ENCODE measurements around the gene ADORA1. TPM values are rescaled to one million over a fixed set of nuclear protein-coding genes. Genes with fewer than 3 reads are reported as not detected.
A peak's percentile ranks its signal among the peaks of the same experiment; 100 is the strongest.

ADORA1 gene
- polyA plus RNA-seq, 4 donors, result 0.38 to 1.4 (median 0.54) TPM; not detected in 1

DNA sequence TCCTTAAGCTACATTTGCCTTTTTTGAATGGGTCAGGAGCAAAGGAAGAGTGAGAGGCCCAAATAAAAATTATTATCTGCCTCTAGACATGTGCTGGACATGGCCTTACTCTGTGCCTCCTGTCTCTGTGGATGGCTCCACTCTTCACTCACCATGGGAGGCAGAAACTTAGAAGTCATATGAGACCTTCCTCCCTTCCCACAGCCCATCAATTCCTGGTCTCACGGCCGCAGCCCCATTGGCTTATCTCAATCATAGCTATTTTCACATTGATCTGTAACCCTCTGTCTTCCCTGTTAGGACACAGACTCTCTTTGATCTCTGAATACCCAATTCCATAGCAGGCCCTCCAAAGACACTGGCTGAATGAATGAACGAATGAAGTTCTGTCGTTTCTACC is 14.2 kb upstream of the ADORA1 start:
- DNase-seq (no peak), FAIRE-seq (no peak)
- Histone ChIP-seq H3K27ac (ENCODE audit: low read depth in 1 of 3, low read length in 2 of 3) (no peak overlapping the region), H3K4me1 (ENCODE audit: control insufficient read depth in 3 of 3, insufficient read depth in 2 of 3, low read depth in 1 of 3, low read length in 2 of 3) (no peaks in the 10 kb centered on the region), H3K9me3 (ENCODE audit: control insufficient read depth in 2 of 2, insufficient read depth in 1 of 2, low read depth in 1 of 2, low read length in 1 of 2) (no peaks in the 10 kb centered on the region), H3K36me3 (ENCODE audit: control insufficient read depth in 3 of 3, insufficient read depth in 2 of 3, low read depth in 1 of 3, low read length in 3 of 3) (no peaks in the 10 kb centered on the region), H3K4me3 (ENCODE audit: low read depth in 1 of 3, low read length in 3 of 3) (no peak overlapping the region), H3K27me3 (ENCODE audit: control insufficient read depth in 3 of 3, insufficient read depth in 3 of 3, low read length in 3 of 3) (peaks cover 0 to 35% (median 5%) of the 10 kb centered on the region in 3 donors)
- WGBS, 3 donors, result 38 to 81% (median 73%) methylated on average over 4 of the region's 4 CpGs

DNA sequence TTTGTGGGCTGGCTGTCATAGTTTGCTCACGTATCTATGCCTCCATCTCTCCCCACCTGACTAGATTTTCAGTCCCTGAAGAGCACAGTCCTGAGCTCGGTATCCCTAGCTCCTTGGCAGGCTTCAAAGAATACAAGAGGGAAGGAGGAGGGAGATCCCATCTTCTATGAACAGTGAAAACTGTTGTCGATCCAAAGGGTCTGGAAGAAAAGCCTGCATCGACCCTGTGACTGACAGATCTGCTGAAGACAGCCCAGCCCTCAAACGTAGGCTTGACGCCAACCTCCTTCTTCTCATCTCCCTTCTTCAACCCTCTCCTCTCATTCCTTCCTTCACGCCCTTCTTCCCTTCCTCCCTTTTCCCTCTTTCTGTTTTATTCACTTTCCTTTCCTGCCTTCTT is 13.3 kb upstream of the ADORA1 start:
- no peaks in the 10 kb centered on the region for H3K4me1 ChIP-seq (ENCODE audit: control insufficient read depth in 3 of 3, insufficient read depth in 2 of 3, low read depth in 1 of 3, low read length in 2 of 3)
- DNase-seq (no peak), FAIRE-seq (no peak)
- no peak overlapping the region for H3K27ac ChIP-seq (ENCODE audit: low read depth in 1 of 3, low read length in 2 of 3)
- H3K27me3 ChIP-seq (ENCODE audit: control insufficient read depth in 3 of 3, insufficient read depth in 3 of 3, low read length in 3 of 3), result peaks cover 0 to 44% (median 8%) of the 10 kb centered on the region in 3 donors
- H3K36me3 ChIP-seq (ENCODE audit: control insufficient read depth in 3 of 3, insufficient read depth in 2 of 3, low read depth in 1 of 3, low read length in 3 of 3), result no peaks in the 10 kb centered on the region
- H3K4me3 ChIP-seq (ENCODE audit: low read depth in 1 of 3, low read length in 3 of 3), result no peak overlapping the region
- no peaks in the 10 kb centered on the region for H3K9me3 ChIP-seq (ENCODE audit: control insufficient read depth in 2 of 2, insufficient read depth in 1 of 2, low read depth in 1 of 2, low read length in 1 of 2)
- WGBS, 3 donors, result 66 to 73% (median 67%) methylated on average over 7 of the region's 7 CpGs

DNA sequence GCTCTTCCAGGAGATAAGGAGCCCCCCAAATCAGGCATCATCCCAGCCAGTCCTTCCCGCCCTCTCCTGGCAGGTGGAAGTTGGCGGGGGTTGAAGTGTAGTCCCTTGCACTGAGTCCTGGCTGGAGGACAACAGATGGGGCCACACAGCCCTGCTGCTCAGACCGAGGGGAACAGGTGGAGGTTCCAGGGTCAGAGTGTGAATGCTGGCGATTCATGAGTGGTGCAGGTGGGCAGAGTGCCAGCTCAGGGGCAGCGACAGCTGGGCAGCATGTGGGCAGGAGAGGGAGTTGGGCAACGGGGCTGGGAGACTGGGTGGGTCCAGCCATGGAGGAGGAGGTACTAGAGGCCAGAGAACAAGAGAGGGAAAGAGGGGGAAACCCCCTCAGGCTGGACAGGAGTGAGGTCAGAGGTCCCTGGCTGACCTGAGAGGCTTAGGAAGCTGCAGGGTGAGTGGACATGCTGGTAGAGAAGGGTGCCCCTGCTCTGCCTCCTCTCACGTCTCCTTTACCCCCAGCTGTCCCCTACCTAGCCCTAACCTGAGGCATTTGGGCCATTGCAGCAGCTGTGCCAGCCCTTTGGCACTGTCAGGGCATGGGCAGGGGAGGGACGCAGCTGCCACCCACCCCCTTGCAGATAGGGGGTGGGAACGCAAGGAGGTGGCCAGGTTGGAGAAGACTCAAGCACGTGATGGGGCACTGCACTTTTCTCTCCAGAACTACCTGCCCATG is 11.3 kb upstream of the ADORA1 start:
- Histone ChIP-seq H3K9me3 (ENCODE audit: control insufficient read depth in 2 of 2, insufficient read depth in 1 of 2, low read depth in 1 of 2, low read length in 1 of 2) (no peaks in the 10 kb centered on the region), H3K27me3 (ENCODE audit: control insufficient read depth in 3 of 3, insufficient read depth in 3 of 3, low read length in 3 of 3) (peaks cover 0 to 48% (median 8%) of the 10 kb centered on the region in 3 donors), H3K4me3 (ENCODE audit: low read depth in 1 of 3, low read length in 3 of 3) (no peak overlapping the region), H3K27ac (ENCODE audit: low read depth in 1 of 3, low read length in 2 of 3) (no peak overlapping the region), H3K4me1 (ENCODE audit: control insufficient read depth in 3 of 3, insufficient read depth in 2 of 3, low read depth in 1 of 3, low read length in 2 of 3) (no peaks in the 10 kb centered on the region), H3K36me3 (ENCODE audit: control insufficient read depth in 3 of 3, insufficient read depth in 2 of 3, low read depth in 1 of 3, low read length in 3 of 3) (no peaks in the 10 kb centered on the region)
- DNase-seq, result no peak
- no peak for FAIRE-seq
- WGBS, 3 donors, result 32 to 64% (median 37%) methylated on average over 10 of the region's 10 CpGs

DNA sequence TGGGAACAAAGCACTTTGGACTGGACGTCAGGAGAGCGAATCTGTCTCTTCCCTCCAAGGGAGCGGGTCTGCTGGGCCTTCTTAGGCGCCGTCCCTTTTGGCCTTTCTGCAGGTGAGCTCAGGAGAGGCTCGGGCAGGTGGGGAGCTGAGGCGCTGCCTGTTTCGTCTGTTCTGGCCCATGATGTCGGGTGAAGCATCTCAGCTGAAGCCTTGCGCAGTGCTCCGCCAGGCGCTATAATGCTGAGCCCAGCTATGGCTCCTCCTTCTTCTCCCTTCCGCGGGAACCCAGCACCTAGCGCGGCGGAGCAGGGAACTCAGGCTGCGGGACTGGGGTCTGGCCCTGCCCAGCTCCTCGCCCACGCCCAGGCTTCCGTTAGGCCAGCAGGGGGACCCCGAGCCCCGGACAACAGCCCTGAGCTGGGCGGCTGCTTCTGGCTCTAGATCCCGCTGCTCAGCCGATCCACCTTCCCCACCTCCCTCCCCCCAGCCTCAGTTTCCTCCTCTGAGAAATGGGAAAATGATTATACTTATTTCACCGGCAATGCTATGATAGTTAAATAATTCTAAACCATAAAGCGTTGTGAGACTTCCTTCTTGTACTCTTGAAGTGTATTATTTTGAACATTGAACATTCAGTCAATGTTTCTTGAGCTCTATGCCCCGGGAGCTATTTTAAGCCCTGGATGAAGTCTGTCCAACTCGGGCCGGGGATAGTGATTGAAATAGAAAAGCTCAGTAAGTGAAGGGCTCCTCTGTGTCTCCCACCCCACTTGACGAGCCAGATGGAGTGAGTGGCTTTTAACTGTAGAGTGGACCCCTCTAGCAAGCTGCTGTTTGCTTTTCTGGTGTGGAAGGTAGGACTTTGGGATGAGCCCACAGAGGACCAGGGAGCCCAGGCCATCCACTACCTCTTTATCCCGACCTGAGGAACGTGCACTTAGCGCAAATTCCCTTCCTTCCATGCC is 9.6 kb upstream of the ADORA1 start:
- H3K27me3 ChIP-seq (ENCODE audit: control insufficient read depth in 3 of 3, insufficient read depth in 3 of 3, low read length in 3 of 3), result peaks cover 0 to 52% (median 8%) of the 10 kb centered on the region in 3 donors
- no peaks in the 10 kb centered on the region for H3K4me1 ChIP-seq (ENCODE audit: control insufficient read depth in 3 of 3, insufficient read depth in 2 of 3, low read depth in 1 of 3, low read length in 2 of 3)
- no peak overlapping the region for H3K4me3 ChIP-seq (ENCODE audit: low read depth in 1 of 3, low read length in 3 of 3)
- FAIRE-seq (no peak), DNase-seq (peak; percentile 26 to 75)
- no peaks in the 10 kb centered on the region for H3K9me3 ChIP-seq (ENCODE audit: control insufficient read depth in 2 of 2, insufficient read depth in 1 of 2, low read depth in 1 of 2, low read length in 1 of 2)
- no peaks in the 10 kb centered on the region for H3K36me3 ChIP-seq (ENCODE audit: control insufficient read depth in 3 of 3, insufficient read depth in 2 of 3, low read depth in 1 of 3, low read length in 3 of 3)
- WGBS, 3 donors, result 20 to 28% (median 26%) methylated on average over 30 to 35 of the region's 35 CpGs
- no peak overlapping the region for H3K27ac ChIP-seq (ENCODE audit: low read depth in 1 of 3, low read length in 2 of 3)

DNA sequence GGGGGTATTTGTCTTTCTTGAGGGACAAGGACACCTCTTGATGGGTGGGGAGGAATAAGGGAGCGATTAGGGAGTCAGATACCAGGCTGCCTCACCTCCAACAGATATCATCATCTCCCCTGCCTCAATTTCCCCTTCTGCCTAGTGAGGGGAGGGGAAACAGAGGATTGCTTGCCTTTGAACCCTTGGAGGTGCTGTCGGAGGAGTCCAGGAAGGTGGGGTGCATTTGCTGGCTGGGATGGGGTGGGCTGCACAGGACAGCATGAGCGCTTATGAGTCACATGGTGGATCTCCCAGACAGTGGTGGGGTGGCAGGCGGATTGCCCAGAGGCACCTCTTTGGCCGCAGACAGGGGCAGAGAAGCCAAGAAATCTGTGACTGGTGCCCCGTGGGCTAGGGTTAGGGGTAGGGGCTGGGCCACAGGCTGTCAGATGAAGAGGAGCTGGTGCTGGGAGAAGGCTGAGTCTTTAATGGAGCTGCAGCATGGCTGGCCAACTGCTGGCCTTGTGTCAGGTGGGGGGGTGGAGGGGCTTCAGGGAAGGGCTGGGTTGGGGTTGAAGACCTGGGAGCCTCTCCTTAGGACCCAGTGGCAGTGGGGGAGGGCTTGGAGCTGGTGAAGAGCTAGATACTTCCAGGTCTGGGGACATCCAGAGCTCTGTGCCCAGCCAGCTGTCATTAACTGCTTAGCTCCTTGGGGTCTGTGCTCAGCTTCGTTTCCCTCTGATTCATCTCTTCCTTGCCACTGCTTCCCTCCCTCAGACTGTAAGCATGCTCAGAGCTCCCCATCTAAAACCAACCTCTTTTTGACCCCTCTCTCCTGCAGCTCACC is 7.0 kb upstream of the ADORA1 start:
- Histone ChIP-seq H3K9me3 (ENCODE audit: control insufficient read depth in 2 of 2, insufficient read depth in 1 of 2, low read depth in 1 of 2, low read length in 1 of 2) (no peaks in the 10 kb centered on the region), H3K4me3 (ENCODE audit: low read depth in 1 of 3, low read length in 3 of 3) (no peak overlapping the region), H3K27me3 (ENCODE audit: control insufficient read depth in 3 of 3, insufficient read depth in 3 of 3, low read length in 3 of 3) (peaks cover 0 to 63% (median 8%) of the 10 kb centered on the region in 3 donors), H3K36me3 (ENCODE audit: control insufficient read depth in 3 of 3, insufficient read depth in 2 of 3, low read depth in 1 of 3, low read length in 3 of 3) (no peaks in the 10 kb centered on the region), H3K27ac (ENCODE audit: low read depth in 1 of 3, low read length in 2 of 3) (no peak overlapping the region), H3K4me1 (ENCODE audit: control insufficient read depth in 3 of 3, insufficient read depth in 2 of 3, low read depth in 1 of 3, low read length in 2 of 3) (no peaks in the 10 kb centered on the region)
- DNase-seq, result no peak
- FAIRE-seq, result no peak
- WGBS, 3 donors, result 69 to 76% (median 74%) methylated on average over 7 of the region's 7 CpGs

DNA sequence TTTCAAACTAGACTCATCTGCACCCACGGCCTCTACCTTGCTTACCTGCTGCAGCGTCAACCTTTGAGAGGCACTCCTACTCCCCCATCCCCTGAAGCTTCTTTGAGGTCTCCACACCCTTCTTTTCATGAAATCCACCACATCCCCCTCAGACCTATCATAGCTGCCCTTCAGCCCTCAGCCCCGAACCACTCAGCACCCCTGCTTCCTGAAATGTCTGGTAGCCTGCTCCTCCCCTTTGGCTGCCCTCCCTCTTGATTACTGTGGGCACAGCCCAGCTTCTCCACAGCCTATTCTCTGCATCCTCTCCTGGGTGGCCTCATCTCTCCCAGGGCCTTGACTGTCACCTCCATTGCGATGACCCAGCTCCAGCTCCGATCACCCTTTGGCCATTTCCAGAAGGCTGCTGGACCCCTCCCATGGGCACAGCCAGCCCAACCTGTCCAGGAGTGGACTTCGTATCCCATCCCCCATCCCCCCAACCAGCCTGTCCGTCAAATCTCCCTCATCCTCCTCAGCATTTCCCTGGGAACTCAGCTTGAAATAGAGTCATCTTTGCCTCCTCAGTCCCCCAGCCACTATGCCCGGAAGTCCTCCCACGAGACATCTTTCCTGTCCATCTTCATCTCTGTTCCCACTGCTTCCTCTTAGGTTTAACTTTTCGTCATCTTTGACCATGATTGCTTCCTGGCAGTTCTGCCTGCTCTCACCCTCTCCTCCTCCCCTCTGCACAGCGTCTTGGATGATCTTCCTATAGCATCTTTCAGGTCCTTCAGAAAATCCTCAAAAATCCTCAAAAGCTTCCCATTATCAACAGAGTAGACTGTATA is 6.1 kb upstream of the ADORA1 start:
- no peaks in the 10 kb centered on the region for H3K4me1 ChIP-seq (ENCODE audit: control insufficient read depth in 3 of 3, insufficient read depth in 2 of 3, low read depth in 1 of 3, low read length in 2 of 3)
- peaks cover 0 to 67% (median 5%) of the 10 kb centered on the region in 3 donors for H3K27me3 ChIP-seq (ENCODE audit: control insufficient read depth in 3 of 3, insufficient read depth in 3 of 3, low read length in 3 of 3)
- WGBS, 3 donors, result 48 to 59% (median 53%) methylated on average over 11 of the region's 11 CpGs
- DNase-seq, result no peak
- no peak for FAIRE-seq
- no peaks in the 10 kb centered on the region for H3K36me3 ChIP-seq (ENCODE audit: control insufficient read depth in 3 of 3, insufficient read depth in 2 of 3, low read depth in 1 of 3, low read length in 3 of 3)
- H3K9me3 ChIP-seq (ENCODE audit: control insufficient read depth in 2 of 2, insufficient read depth in 1 of 2, low read depth in 1 of 2, low read length in 1 of 2), result no peaks in the 10 kb centered on the region
- H3K27ac ChIP-seq (ENCODE audit: low read depth in 1 of 3, low read length in 2 of 3), result no peak overlapping the region
- H3K4me3 ChIP-seq (ENCODE audit: low read depth in 1 of 3, low read length in 3 of 3), result no peak overlapping the region

DNA sequence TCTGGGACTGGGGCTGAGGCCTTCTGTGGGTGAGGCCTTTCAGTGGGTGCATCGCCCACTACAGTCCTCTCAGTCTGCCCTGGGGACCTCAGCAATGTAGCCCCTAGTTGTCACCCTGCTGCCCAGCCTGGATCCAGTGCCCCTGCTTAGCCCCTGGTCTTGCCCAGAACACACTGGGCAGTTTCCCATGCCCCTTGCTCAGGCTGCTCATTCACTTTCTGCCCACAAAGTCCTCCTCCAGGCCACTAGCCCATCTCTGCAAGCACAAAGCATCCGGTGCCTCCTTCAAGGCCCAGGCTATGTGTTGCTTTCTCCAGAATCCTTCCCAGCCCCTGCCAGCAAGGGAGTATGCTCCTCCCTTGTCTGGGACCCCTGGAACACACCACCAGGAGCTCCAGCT is 5.4 kb upstream of the ADORA1 start:
- DNase-seq (no peak), FAIRE-seq (no peak)
- 86 to 89% (median 89%) methylated on average over 2 of the region's 2 CpGs for WGBS, 3 donors
- Histone ChIP-seq H3K27me3 (ENCODE audit: control insufficient read depth in 3 of 3, insufficient read depth in 3 of 3, low read length in 3 of 3) (peaks cover 0 to 69% (median 5%) of the 10 kb centered on the region in 3 donors), H3K27ac (ENCODE audit: low read depth in 1 of 3, low read length in 2 of 3) (no peak overlapping the region), H3K4me3 (ENCODE audit: low read depth in 1 of 3, low read length in 3 of 3) (no peak overlapping the region), H3K36me3 (ENCODE audit: control insufficient read depth in 3 of 3, insufficient read depth in 2 of 3, low read depth in 1 of 3, low read length in 3 of 3) (no peaks in the 10 kb centered on the region), H3K9me3 (ENCODE audit: control insufficient read depth in 2 of 2, insufficient read depth in 1 of 2, low read depth in 1 of 2, low read length in 1 of 2) (no peaks in the 10 kb centered on the region), H3K4me1 (ENCODE audit: control insufficient read depth in 3 of 3, insufficient read depth in 2 of 3, low read depth in 1 of 3, low read length in 2 of 3) (no peaks in the 10 kb centered on the region)
